ENCODE results near the gene SEMA3D. TPM values are rescaled to one million over a fixed set of nuclear protein-coding genes. Genes with fewer than 3 reads are reported as not detected.

Gene SEMA3D
- total RNA-seq, 1 experiment from 2014 or later: 1.4 TPM

DNA sequence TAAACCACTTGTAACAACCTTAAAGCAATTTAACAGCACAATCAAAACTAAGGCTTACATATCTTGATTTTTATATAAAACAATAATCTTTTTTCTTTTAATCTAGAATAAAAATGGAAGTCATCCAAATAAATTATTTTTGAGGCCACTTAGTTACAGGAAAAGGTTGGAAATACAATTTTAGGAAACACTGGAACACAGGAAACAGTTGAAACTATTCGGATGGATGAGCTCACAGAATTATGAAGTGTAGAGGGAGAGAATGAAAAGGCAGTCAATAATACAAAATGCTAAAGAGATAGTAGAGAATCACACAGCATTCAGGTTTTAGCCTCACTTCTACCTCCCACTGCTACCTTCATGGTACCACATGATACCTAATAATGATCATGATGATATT is 124.2 kb downstream of the SEMA3D start:
- ChIA-PET POLR2A (interaction anchor here (0.6 kb wide), 1 partner anchor 487 kb away, joined by 3 read pairs; no protein-coding TSS in a partner anchor), RAD21 (ENCODE audit: low non-redundant PET in 1 of 2, low total read pairs in 2 of 2, uncharacterized antibody in 2 of 2, unreplicated experiment in 2 of 2) (no interaction called here), CTCF (no interaction called here)
- Histone ChIP-seq H3K27ac (ENCODE audit: low read depth, low read length) (no peak overlapping the region), H2AFZ (ENCODE audit: low read depth, low read length, poor library complexity, severe bottlenecking) (no peak overlapping the region), H3K4me3 (replicated peaks in 1 of 2; ENCODE audit: low read depth in 1 of 2, low read length in 2 of 2) (no peak overlapping the region), H3K4me2 (ENCODE audit: low read length) (no peak overlapping the region), H3K79me2 (ENCODE audit: insufficient read depth, low read length) (no peaks in the 10 kb centered on the region), H3K27me3 (ENCODE audit: insufficient read depth, low read length) (no peaks in the 10 kb centered on the region), H4K20me1 (ENCODE audit: insufficient read depth) (no peaks in the 10 kb centered on the region), H3K4me1 (ENCODE audit: control insufficient read depth in 1 of 2, insufficient read depth in 2 of 2, low read length in 2 of 2) (no peaks in the 10 kb centered on the region), H3K36me3 (ENCODE audit: control insufficient read depth in 1 of 2, insufficient read depth in 2 of 2, low read length in 2 of 2) (no peaks in the 10 kb centered on the region), H3K9ac (ENCODE audit: low read length) (no peak overlapping the region), H3K9me3 (ENCODE audit: control insufficient read depth in 1 of 2, insufficient read depth in 1 of 2, low read depth in 1 of 2, low read length in 2 of 2) (no peaks in the 10 kb centered on the region), H3K9me2 (ENCODE audit: insufficient read depth) (no peaks in the 10 kb centered on the region)
- BruUV-seq (replicated peaks): no TSS peak
- no peak for DNase-seq (ENCODE audit: low read depth, low spot score)
- intact Hi-C loops (cut with micrococcal nuclease): loop anchor here (1.0 kb wide), 1 partner anchor 44 kb away; no protein-coding TSS in a partner anchor
- no peak for TF ChIP-seq EZH2 (IDR thresholded peaks at IDR 0.05)
- TF ChIP-seq YY1 (IDR thresholded peaks at IDR 0.05; ENCODE audit: extremely low read depth, insufficient replicate concordance, low read depth, low read length): no peak
- no peak for TF ChIP-seq POLR2AphosphoS5 (IDR thresholded peaks at IDR 0.05; ENCODE audit: low read depth, low read length)
- TF ChIP-seq SRF (IDR thresholded peaks at IDR 0.05; ENCODE audit: low read depth): no peak
- no peak for TF ChIP-seq POLR2A (IDR thresholded peaks at IDR 0.05; ENCODE audit: borderline replicate concordance, extremely low read depth, insufficient read depth, insufficient read length)
- no peak for ATAC-seq

DNA sequence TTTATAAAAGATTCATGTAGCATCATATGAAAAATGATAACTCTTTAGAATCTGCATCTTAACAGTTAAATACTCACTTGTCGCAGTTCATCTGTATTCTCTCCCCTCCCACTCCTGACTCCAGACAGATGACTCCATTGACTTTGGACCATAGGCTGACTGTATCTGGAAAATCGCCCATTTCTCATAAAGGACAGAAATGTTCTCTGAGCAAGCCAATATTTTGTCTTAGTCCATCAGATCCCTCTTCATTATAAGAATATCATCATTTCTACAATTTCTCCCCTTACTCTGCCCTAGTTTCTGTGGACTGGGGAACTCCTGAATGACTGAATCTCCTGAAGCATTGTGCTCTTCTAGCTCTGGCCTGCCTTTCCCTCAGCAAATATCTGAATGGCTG is 125.4 kb downstream of the SEMA3D start:
- TF ChIP-seq CEBPB (IDR thresholded peaks at IDR 0.05; ENCODE audit: low read depth) (no peak), EZH2 (IDR thresholded peaks at IDR 0.05) (no peak), YY1 (IDR thresholded peaks at IDR 0.05; ENCODE audit: extremely low read depth, insufficient replicate concordance, low read depth, low read length) (no peak), EGR1 (IDR thresholded peaks at IDR 0.05; ENCODE audit: low read depth) (no peak), TCF7L2 (IDR thresholded peaks at IDR 0.05; ENCODE audit: borderline replicate concordance, extremely low read depth, insufficient read depth, insufficient read length) (no peak), CBX3 (IDR thresholded peaks at IDR 0.05; ENCODE audit: low read depth) (no peak)
- no peaks in the 10 kb centered on the region for H3K9me2 ChIP-seq (ENCODE audit: insufficient read depth)
- intact Hi-C loops (cut with micrococcal nuclease): no loop called here
- RAD21 ChIA-PET (ENCODE audit: low non-redundant PET in 1 of 2, low total read pairs in 2 of 2, uncharacterized antibody in 2 of 2, unreplicated experiment in 2 of 2): no interaction called here
- no peaks in the 10 kb centered on the region for H3K27me3 ChIP-seq (ENCODE audit: insufficient read depth, low read length)
- no peak for DNase-seq (ENCODE audit: low read depth, low spot score)
- no peaks in the 10 kb centered on the region for H3K79me2 ChIP-seq (ENCODE audit: insufficient read depth, low read length)
- H3K4me2 ChIP-seq (ENCODE audit: low read length): no peak overlapping the region
- CTCF ChIA-PET: no interaction called here
- H3K4me3 ChIP-seq (replicated peaks in 1 of 2; ENCODE audit: low read depth in 1 of 2, low read length in 2 of 2): no peak overlapping the region
- POLR2A ChIA-PET: no interaction called here
- no peak overlapping the region for H3K27ac ChIP-seq (ENCODE audit: low read depth, low read length)
- no TSS peak for BruUV-seq (replicated peaks)
- no peaks in the 10 kb centered on the region for H4K20me1 ChIP-seq (ENCODE audit: insufficient read depth)
- H3K4me1 ChIP-seq (ENCODE audit: control insufficient read depth in 1 of 2, insufficient read depth in 2 of 2, low read length in 2 of 2): no peaks in the 10 kb centered on the region
- H3K9ac ChIP-seq (ENCODE audit: low read length): no peak overlapping the region
- no peak for ATAC-seq
- no peak overlapping the region for H2AFZ ChIP-seq (ENCODE audit: low read depth, low read length, poor library complexity, severe bottlenecking)
- no peaks in the 10 kb centered on the region for H3K9me3 ChIP-seq (ENCODE audit: control insufficient read depth in 1 of 2, insufficient read depth in 1 of 2, low read depth in 1 of 2, low read length in 2 of 2)
- no peaks in the 10 kb centered on the region for H3K36me3 ChIP-seq (ENCODE audit: control insufficient read depth in 1 of 2, insufficient read depth in 2 of 2, low read length in 2 of 2)
